ENCODE data around the gene RASSF3.

RASSF3 gene

DNA sequence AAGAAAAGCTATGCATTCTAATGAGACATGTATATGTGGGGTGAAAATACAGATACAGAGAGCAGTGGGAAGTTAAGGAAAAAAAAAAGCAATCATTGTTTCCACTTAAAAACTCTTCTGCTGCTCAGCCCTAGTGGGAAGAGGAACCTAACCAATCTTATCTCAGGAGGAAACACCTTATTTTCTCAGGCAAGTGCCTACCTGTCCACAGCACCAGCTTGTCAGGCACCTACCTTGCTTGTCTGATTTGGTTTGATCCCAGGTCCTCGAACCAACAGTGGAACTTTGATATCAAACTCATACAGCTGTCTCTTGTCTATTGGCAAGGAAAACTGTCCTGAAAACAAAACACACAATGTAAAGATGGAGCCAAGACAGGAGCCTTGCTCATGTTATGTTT is 126.5 kb downstream of the RASSF3 start:
- no peak for DNase-seq

DNA sequence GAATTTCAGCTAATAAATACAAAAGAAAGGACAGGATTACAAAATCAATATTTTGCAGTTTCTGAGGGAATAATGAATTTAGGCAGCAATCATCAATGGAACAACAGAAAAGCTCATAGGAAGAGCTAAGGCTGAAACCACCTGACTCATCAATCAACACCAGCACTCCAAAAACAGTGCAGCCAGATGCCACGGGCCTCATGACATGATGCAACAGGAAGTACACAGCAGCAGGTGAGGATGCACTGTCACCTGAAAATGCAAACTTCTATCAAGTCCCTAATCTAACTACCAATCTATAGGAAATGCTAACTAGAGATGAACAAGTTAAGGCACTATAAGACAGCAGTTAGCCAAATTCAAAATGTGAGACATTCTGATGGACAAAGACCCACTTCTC is 127.2 kb downstream of the RASSF3 start:
- DNase-seq: no peak

DNA sequence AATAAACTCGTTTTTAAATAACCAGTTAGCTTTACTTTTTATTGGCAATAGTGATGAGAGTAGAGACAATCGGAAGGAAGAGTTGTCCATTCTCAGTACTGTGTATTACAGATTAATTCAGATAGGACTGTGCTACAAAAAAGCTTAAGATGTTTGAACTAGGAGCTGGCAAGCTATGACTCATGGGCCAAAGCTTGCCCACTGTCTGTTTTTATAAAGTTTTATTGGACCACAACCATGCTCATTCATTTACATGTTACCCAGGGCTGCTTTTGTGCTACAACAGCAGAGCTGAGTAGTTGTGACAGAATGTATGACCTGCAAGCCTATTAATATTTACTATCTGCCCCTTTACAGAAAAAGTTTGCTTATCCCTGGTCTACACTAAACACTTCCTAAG is 129.5 kb downstream of the RASSF3 start:
- DNase-seq: no peak

DNA sequence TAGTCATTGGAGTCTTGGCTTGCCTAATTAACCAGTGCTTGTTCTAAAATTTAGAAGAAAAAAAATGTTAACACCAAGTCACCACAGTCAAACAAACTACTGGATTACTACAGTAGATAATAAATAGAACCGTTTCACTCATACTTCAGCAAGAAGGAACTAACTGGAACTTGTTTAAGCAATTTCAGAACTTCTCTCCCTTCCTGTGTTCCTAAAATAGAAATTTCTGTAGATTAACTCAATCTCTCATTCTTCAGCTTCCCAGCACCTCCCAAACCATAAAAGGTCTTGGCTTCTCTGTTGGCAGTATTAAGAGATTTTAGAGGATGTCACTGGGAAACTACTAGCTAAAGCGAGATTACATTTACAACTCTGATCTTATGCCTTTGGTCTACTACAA is 130.4 kb downstream of the RASSF3 start:
- no peak for DNase-seq

DNA sequence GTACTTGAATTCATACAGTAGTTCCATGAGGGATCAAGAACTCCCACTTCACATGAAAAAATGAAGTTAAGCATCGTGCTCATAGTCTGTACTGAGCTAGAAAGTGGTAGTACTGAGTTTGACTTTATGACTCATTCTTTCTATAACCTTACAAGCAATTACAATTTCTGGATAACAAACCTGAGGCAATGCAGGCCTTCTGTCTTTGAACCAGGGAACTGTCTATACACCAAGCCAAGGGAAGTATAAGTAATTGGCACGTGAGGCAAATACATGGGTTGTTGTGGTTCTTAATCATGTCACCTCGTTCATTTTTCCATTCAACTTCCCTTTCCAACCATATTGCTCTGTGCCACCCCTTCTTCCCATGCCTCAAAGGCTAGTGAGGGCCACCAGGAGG is 132.1 kb downstream of the RASSF3 start:
- DNase-seq: no peak

DNA sequence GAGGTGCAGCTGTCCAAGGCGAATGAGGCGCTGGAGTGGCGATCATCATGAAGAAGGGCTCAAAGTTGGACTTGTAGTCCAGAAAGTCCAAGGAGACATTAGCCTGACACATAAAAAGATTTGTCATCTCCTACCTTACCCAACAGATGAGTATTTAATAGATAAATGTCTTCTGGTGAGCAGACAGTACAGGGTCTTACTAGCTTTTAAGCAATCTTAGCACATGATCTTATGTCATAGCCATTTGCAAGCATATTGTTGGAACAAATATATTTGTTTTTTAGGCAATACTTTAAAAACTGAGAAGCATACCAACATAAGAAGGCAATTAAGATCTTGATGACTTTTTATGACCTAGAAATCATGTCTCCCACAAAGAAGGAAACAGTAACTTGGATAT is 132.9 kb downstream of the RASSF3 start:
- no peak for DNase-seq

DNA sequence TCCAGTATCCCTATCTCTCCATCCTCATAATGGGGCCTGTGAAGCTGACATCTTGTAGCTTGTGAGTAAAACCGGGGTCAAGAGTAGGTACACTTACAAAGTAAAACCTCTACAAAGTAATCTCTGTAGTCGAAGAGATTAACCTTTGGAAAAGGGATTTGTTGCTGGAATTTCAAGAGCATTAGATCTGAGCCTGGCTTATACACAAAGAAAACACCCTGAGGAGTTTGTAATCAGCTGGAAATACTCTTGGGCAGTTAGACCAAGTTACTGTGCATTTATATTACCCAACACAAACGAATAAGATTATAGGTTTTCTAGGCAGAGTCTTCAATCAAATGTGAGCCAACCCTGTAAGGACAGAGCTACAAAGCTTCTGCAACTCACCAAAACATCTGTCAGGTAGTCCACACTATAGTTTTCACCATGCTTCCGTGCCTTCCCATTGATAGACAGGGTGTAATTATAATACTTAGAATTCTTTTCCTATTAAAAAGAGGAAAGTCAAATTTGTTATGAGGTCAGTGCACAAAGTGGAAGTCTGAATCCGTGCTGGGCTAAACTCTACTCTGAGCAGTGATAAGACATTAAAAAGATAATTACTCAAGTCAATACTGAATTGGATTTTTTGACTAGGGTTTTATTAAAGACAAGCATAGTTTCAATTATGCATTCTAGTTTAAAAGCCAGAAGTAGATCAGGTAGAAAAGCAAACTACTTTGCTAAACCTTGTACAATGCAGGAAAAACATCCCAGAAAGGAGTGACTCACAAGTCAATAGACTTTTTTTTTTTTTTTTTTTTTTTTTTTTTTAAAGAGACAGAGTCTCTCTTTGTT is 134.3 kb downstream of the RASSF3 start:
- DNase-seq: no peak

DNA sequence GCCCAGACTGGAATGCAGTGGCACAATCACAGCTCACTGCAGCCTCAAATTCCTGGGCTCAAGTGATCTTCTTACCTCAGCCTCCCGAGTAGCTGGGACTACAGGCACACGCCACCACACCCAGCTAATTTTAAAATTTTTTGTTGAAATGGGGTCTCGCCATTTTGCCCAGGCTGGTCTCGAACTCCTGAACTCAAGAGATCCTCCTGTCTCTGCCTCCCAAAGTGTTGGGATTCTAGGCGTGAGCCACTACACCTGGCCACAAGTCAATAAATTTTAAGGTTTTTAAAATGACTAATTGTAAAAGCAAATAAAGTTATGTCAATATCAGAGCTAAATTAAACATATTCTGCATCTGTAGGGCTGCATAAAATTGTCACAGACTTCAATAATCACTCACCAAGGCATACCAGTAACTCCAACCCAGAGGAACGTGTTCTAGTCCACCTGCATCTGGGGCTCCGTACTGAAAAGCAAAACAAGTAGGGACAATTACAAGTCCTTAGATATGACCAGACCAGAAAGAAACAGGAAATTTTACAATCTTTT is 135.0 kb downstream of the RASSF3 start:
- DNase-seq: no peak

DNA sequence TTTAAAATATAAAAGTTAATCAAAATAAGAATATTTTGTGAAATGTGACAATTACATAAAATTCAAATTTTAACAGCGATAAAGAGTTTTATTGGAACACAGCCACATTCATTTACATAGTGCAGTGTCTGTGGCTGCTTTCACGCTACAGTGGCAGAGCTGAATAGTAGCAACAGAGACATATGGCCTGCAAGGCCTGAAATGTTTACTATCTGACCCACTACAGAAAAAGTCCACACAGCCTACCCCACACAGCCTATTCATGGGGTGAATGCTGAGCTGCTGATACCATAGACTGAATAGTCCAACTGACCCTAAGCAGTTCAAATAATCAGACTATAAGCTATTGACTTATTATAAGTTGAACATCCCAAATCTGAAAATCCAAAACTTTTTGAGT is 135.7 kb downstream of the RASSF3 start:
- no peak for DNase-seq

DNA sequence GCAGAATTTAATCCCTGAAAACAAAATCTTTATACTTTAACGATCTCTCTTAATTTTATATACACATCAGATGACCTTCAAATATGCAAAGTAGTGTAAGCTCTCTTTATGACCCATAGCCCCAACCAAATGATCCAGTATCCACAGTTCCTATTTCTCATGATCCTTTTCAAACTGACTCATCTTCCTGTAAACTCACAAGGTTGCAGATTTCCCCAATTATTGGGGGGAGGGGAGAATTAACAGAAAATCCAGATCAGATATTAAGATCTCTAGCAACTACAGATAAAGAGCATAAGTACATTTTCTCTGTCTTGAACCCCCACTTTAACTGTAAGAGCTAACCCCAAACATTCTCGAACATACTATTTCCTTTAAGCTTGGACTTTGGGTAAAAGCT is 136.4 kb downstream of the RASSF3 start:
- no peak for DNase-seq
